ENCODE data around the gene KIFAP3. TPM values are rescaled to one million over a fixed set of nuclear protein-coding genes. Genes with fewer than 3 reads are reported as not detected.

The KIFAP3 gene
- total RNA-seq, 4 donors from 2014 or later: 32.7 to 41.0 (median 33.7) TPM

- TF ChIP-seq POLR2A (IDR thresholded peaks at IDR 0.05) (no peak), CTCF (IDR thresholded peaks at IDR 0.05) (no peak)
- Histone ChIP-seq H3K27me3 (no peaks in the 10 kb centered on the region), H3K27ac (no peak overlapping the region), H3K9me3 (no peaks in the 10 kb centered on the region), H3K4me3 (replicated peaks in 1 of 3) (no peak overlapping the region), H3K4me1 (no peaks in the 10 kb centered on the region), H3K36me3 (no peaks in the 10 kb centered on the region)
- no peak for DNase-seq
- intact Hi-C loops (cut with DNase I): no loop called here
- WGBS, 2 donors: 72 to 76% methylated on average over 3 of the region's 3 CpGs
Observed at GRCh38 chr1:170049176-170049800, 25.2 kb downstream of the KIFAP3 start.

- Histone ChIP-seq H3K4me3 (replicated peaks in 1 of 3) (no peak overlapping the region), H3K27ac (no peak overlapping the region), H3K27me3 (no peaks in the 10 kb centered on the region), H3K4me1 (no peaks in the 10 kb centered on the region), H3K36me3 (no peaks in the 10 kb centered on the region), H3K9me3 (no peaks in the 10 kb centered on the region)
- 94 to 97% methylated on average over 4 to 7 of the region's 7 CpGs for WGBS, 2 donors
- TF ChIP-seq CTCF (IDR thresholded peaks at IDR 0.05): no peak
- TF ChIP-seq POLR2A (IDR thresholded peaks at IDR 0.05): no peak
- DNase-seq: no peak
- intact Hi-C loops (cut with DNase I): no loop called here
Observed at GRCh38 chr1:170048515-170048914, 26.0 kb downstream of the KIFAP3 start.

GRCh38 chr1:170044187-170044586, 30.3 kb downstream of the KIFAP3 start:
- intact Hi-C loops (cut with DNase I): no loop called here
- no peak for DNase-seq
- Histone ChIP-seq H3K9me3 (no peaks in the 10 kb centered on the region), H3K27me3 (no peaks in the 10 kb centered on the region), H3K27ac (no peak overlapping the region), H3K4me1 (no peaks in the 10 kb centered on the region), H3K36me3 (peaks cover 0 to 4% of the 10 kb centered on the region in 2 donors), H3K4me3 (replicated peaks in 1 of 3) (no peak overlapping the region)
- TF ChIP-seq CTCF (IDR thresholded peaks at IDR 0.05) (no peak), POLR2A (IDR thresholded peaks at IDR 0.05) (no peak)

- H3K27me3 ChIP-seq: no peaks in the 10 kb centered on the region
- TF ChIP-seq CTCF (IDR thresholded peaks at IDR 0.05) (no peak), POLR2A (IDR thresholded peaks at IDR 0.05) (no peak)
- H3K4me1 ChIP-seq: no peaks in the 10 kb centered on the region
- DNase-seq: no peak
- WGBS, 2 donors: 92 to 93% methylated on average over 14 of the region's 14 CpGs
- intact Hi-C loops (cut with DNase I): no loop called here
- H3K9me3 ChIP-seq: no peaks in the 10 kb centered on the region
- no peak overlapping the region for H3K4me3 ChIP-seq (replicated peaks in 1 of 3)
- H3K36me3 ChIP-seq: peaks cover 0 to 7% of the 10 kb centered on the region in 2 donors
- no peak overlapping the region for H3K27ac ChIP-seq
Observed at GRCh38 chr1:170041423-170042192, 32.9 kb downstream of the KIFAP3 start.

Data from thyroid gland (tissue), 4 donors.